CD4-positive, alpha-beta T cell treated with Interferon gamma for 1 hour (primary cell): Measurements from ENCODE around the gene PIGC.

Experiments used
- DNase-seq: peaks from one replicate; pipeline ENCODE4 v3.0.0-alpha.2; 2020

The PIGC gene

DNA sequence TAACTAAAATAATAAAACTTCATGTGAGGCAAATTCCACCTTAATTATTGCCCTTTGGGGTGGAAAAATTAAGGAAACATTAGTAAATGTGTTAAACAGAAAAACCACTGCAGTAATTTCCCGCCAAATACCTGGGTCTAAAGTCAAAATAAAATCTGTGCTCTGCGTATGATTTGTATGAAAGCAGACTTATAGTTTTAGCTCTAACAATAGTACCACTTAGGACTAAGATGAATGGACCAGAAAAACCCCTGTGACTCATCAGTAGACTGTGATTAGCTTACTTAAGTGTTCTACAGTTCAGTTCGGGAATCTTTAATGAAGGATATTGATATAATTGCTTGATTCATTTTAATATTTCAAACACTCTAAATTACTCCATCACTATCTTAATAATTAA is 46.6 kb downstream of the PIGC start:
- no peak for DNase-seq

GRCh38 chr1:172395576-172395975 is 48.3 kb downstream of the PIGC start:
- no peak for DNase-seq

DNA sequence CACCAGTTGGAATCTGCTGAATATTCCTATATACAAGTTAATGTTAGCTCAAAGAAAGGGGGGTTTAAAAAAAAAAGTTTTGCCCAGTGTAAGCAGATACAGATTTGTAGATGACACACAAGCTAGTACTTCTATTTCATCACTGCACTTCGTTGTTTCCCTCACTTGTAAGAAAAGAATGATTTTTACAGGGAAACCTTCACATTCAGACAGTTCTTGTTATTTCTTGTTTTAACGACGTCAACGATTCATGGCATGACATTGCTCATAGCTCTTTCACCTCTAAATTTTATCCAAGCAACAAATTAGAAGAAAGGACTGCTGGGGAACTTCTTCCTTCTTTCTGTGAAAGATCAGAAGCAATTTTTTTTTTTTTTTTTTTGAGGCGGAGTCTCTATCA is 49.1 kb downstream of the PIGC start:
- no peak for DNase-seq

GRCh38 chr1:172394141-172394751 is 49.6 kb downstream of the PIGC start:
- peak; percentile 70 for DNase-seq

DNA sequence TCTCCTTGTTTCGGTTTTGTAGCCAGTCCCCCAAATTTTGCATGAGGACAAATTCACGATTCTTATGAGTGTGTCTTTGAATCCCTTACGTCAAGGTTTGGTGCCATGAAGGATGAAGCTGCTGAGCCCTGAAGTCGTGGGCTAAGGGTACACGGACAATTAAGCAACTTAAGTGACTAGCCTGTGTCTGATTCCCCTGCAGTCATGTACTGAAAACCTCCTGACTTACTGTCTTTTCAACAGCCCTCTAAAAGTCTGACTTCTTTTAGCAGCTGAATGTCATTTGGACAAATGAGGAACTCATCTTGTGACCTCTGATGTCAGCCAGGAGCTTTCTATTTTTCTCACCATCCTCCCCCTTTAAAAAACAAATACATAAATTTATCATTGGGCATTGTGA is 50.5 kb downstream of the PIGC start:
- peak; percentile 11 for DNase-seq

- DNase-seq: no peak
These were observed 51.9 kb downstream of the PIGC start for GRCh38 chr1:172391976-172392375.
